Measurements from ENCODE around the gene RHOU. TPM values are rescaled to one million over a fixed set of nuclear protein-coding genes. Genes with fewer than 3 reads are reported as not detected.
A peak's percentile ranks its signal among the peaks of the same experiment; 100 is the strongest.

RHOU gene
- total RNA-seq, 4 donors from 2014 or later, result 16.5 to 24.5 (median 17.8) TPM

GRCh38 chr1:228695015-228695955, 40.0 kb upstream of the RHOU start:
- Histone ChIP-seq H3K4me3 (no peak overlapping the region), H3K4me1 (peaks cover 0 to 13% (median 0%) of the 10 kb centered on the region in 4 donors), H3K36me3 (no peaks in the 10 kb centered on the region), H3K27me3 (no peaks in the 10 kb centered on the region), H3K27ac (no peak overlapping the region), H3K9me3 (no peaks in the 10 kb centered on the region)
- WGBS, 2 donors, result 76 to 79% methylated on average over 9 of the region's 9 CpGs
- DNase-seq (ENCODE audit: low spot score in 2 of 2), result no peak
- TF ChIP-seq EP300 (IDR thresholded peaks at IDR 0.05), result no peak
- TF ChIP-seq POLR2A (IDR thresholded peaks at IDR 0.05), result no peak
- no peak for TF ChIP-seq CTCF (IDR thresholded peaks at IDR 0.05)

DNA sequence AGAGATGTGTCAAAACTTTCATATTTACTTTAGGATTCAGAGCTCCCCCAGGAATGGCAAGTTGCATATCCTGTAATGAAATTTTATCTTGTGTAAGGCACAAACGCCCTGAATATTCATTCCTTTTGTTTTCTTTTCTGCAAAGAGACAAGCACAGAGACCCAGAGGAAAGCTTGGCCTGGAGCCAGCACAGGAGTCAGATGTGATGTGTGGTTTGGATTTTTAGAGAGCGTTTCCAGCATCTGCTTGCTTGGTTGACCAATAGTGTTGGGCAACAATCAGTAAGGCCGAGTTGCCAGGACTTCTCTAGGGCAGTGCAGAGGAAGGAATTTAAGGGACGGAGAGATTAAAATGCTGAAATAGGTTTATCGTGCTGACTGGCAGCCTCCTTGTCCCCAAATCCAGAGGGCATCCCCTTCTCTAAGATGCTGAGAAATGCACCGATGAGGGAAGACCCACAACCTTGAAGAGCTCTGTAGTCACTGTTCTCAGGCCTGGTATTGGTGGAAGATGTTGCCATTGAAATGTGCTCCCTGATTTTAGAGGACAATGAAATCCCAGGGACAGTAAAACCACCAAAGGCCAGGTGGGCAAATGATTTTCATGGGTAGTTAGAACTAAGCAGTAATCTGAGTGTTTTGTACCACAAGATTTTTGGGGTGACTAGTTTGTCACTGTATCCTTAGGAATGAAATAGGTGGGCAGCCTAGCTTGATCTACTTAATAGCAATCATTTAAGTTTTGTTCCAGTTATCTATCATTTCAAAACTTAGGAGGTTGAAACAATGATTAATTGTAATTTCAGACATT, 37.9 kb upstream of the RHOU start:
- peaks cover 0 to 3% (median 0%) of the 10 kb centered on the region in 4 donors for H3K9me3 ChIP-seq

GRCh38 chr1:228698017-228698329, 37.3 kb upstream of the RHOU start:
- WGBS, 2 donors, result 39 to 40% methylated on average over 1 of the region's 1 CpG
- Histone ChIP-seq H3K27me3 (no peaks in the 10 kb centered on the region), H3K27ac (no peak overlapping the region), H3K4me3 (no peak overlapping the region), H3K9me3 (peaks cover 0 to 5% (median 0%) of the 10 kb centered on the region in 4 donors), H3K36me3 (no peaks in the 10 kb centered on the region), H3K4me1 (peaks cover 0 to 13% (median 0%) of the 10 kb centered on the region in 4 donors)
- no peak for TF ChIP-seq EP300 (IDR thresholded peaks at IDR 0.05)
- DNase-seq (ENCODE audit: low spot score in 2 of 2), result no peak

More for the DNA sequence above, 37.9 kb upstream of the RHOU start:
- Histone ChIP-seq H3K27ac (no peak overlapping the region), H3K4me3 (no peak overlapping the region), H3K36me3 (no peaks in the 10 kb centered on the region), H3K27me3 (no peaks in the 10 kb centered on the region), H3K4me1 (peaks cover 0 to 13% (median 0%) of the 10 kb centered on the region in 4 donors)
- peak; percentile 91 to 93 for DNase-seq (ENCODE audit: low spot score in 2 of 2)
- WGBS, 2 donors, result 37 to 50% methylated on average over 6 of the region's 6 CpGs
- TF ChIP-seq EP300 (IDR thresholded peaks at IDR 0.05) (peak in 1 of 2 donors; percentile 85), POLR2A (IDR thresholded peaks at IDR 0.05) (no peak)

GRCh38 chr1:228702433-228702832, 32.8 kb upstream of the RHOU start:
- no peak overlapping the region for H3K4me3 ChIP-seq
- H3K27me3 ChIP-seq, result no peaks in the 10 kb centered on the region
- H3K9me3 ChIP-seq, result peaks cover 0 to 5% (median 0%) of the 10 kb centered on the region in 4 donors
- TF ChIP-seq CTCF (IDR thresholded peaks at IDR 0.05), result no peak
- TF ChIP-seq POLR2A (IDR thresholded peaks at IDR 0.05), result no peak
- no peak for TF ChIP-seq EP300 (IDR thresholded peaks at IDR 0.05)
- peaks cover 0 to 6% (median 0%) of the 10 kb centered on the region in 4 donors for H3K4me1 ChIP-seq
- H3K27ac ChIP-seq, result no peak overlapping the region
- DNase-seq (ENCODE audit: low spot score in 2 of 2), result no peak
- whole genome bisulfite sequencing, 2 donors, result 86 to 100% methylated on average over 1 of the region's 1 CpG
- H3K36me3 ChIP-seq, result no peaks in the 10 kb centered on the region

GRCh38 chr1:228706305-228706704, 29.0 kb upstream of the RHOU start:
- no peaks in the 10 kb centered on the region for H3K27me3 ChIP-seq
- no peak overlapping the region for H3K4me3 ChIP-seq
- peaks cover 0 to 5% (median 0%) of the 10 kb centered on the region in 4 donors for H3K9me3 ChIP-seq
- H3K4me1 ChIP-seq, result no peaks in the 10 kb centered on the region
- DNase-seq (ENCODE audit: low spot score in 2 of 2), result no peak
- 95% methylated on average over 4 of the region's 4 CpGs for WGBS, 2 donors
- H3K36me3 ChIP-seq, result no peaks in the 10 kb centered on the region
- TF ChIP-seq POLR2A (IDR thresholded peaks at IDR 0.05) (no peak), CTCF (IDR thresholded peaks at IDR 0.05) (no peak), EP300 (IDR thresholded peaks at IDR 0.05) (no peak)
- no peak overlapping the region for H3K27ac ChIP-seq
